Ishikawa (cell line): ENCODE measurements around the gene RHBDL3.

Experiments
- CEBPB ChIP-seq: IDR thresholded peaks from 2 replicates; pipeline ENCODE4 v1.6.1; 2012
- CREB1 ChIP-seq: IDR thresholded peaks from 2 replicates; pipeline ENCODE4 v1.6.1; 2012; ENCODE audit warnings: low read depth
- EGR1 ChIP-seq: IDR thresholded peaks from 2 replicates; pipeline ENCODE4 v1.6.1; 2012
- EP300 ChIP-seq: IDR thresholded peaks from 2 replicates; pipeline ENCODE4 v1.6.1; 2012; ENCODE audit warnings: borderline replicate concordance
- FOXM1 ChIP-seq: IDR thresholded peaks from 2 replicates; pipeline ENCODE4 v1.6.1; 2012; ENCODE audit warnings: low read depth, borderline replicate concordance
- NFIC ChIP-seq: IDR thresholded peaks from 2 replicates; pipeline ENCODE4 v1.6.1; 2012
- RAD21 ChIP-seq: IDR thresholded peaks from 2 replicates; pipeline ENCODE4 v1.6.1; 2012; ENCODE audit warnings: low read depth
- REST ChIP-seq: IDR thresholded peaks from 2 replicates; pipeline ENCODE4 v1.6.1; 2012; ENCODE audit warnings: low read depth, mild to moderate bottlenecking
- TAF1 ChIP-seq: IDR thresholded peaks from 2 replicates; pipeline ENCODE4 v1.6.1; 2012; ENCODE audit warnings: low read depth, mild to moderate bottlenecking
- TCF12 ChIP-seq: IDR thresholded peaks from 2 replicates; pipeline ENCODE4 v1.6.1; 2012; ENCODE audit warnings: low read depth
- TEAD4 ChIP-seq: IDR thresholded peaks from 2 replicates; pipeline ENCODE4 v1.6.1; 2012
- USF1 ChIP-seq: IDR thresholded peaks from 2 replicates; pipeline ENCODE4 v1.6.1; 2012
- YY1 ChIP-seq: IDR thresholded peaks from 2 replicates; pipeline ENCODE4 v1.6.1; 2012; ENCODE audit warnings: low read depth
- ZBTB7A ChIP-seq: IDR thresholded peaks from 2 replicates; pipeline ENCODE4 v1.6.1; 2012; ENCODE audit warnings: low read depth
- TF ChIP-seq, protein P1 (sequence below): IDR thresholded peaks from 2 replicates; pipeline ENCODE4 v1.6.1; 2012

Gene RHBDL3

DNA sequence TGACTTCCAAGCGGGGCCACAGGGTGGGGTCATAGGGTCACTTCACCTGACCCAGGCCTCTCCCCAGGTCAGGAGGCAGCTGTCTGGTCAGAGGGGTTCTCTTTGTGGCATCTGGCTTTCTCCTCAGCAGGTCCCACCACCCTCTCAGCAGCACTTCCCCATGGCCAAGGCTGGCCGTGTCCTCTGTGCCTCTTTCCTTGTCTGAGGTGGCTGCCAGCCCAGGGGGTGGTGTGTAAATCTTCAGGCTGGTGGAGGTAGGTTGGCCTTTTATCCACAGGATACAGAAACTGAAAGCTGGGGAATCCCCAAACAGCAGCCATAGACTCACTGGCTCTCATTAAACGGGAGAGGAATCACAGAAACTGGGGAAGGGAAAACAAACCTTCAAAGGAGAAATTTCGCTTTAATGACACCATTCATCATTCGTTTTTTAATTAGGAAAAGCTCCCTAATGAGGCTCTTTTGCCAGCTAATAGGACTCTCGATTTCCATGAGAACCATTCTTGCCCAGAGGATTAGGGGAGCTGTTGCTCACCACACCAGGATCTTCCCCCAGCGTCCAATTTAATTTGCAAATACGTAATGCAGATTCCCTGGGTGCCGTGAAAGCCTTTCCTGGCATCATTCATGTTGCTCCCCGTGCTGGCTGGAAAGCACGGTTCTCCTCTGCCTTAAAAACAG is 58.3 kb downstream of the RHBDL3 start:
- no peak for TF ChIP-seq EGR1
- TF ChIP-seq TCF12, result no peak
- no peak for TF ChIP-seq USF1
- TF ChIP-seq EP300, result no peak

- TF ChIP-seq, protein P1, sequence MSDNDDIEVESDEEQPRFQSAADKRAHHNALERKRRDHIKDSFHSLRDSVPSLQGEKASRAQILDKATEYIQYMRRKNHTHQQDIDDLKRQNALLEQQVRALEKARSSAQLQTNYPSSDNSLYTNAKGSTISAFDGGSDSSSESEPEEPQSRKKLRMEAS, result no peak
- TF ChIP-seq TCF12 (no peak), EP300 (no peak), TAF1 (no peak), ZBTB7A (no peak), YY1 (no peak), CEBPB (no peak)
Observed at GRCh38 chr17:32327911-32328310, 62.3 kb downstream of the RHBDL3 start.

DNA sequence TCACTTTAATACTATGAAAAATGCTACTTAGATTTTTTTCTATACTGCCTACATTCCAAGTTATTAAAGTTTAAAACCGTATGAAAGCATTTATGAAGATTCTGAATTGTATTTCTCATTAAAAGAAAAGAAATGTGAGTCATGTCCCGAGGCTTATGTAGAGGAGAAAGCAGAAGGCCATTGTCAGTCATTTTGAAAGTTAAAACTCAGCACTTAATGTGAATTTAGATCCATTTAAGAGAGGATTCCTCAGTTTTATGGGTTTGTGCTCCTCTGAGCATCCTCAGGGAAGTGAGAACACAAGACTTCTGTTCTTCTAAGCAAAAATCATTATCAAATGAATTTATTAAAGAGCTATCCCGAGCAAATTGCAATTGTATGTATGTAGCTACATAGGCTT is 64.5 kb downstream of the RHBDL3 start:
- TF ChIP-seq FOXM1, result no peak
- TF ChIP-seq USF1, result no peak
- TF ChIP-seq, protein P1, result no peak
- no peak for TF ChIP-seq YY1
- TF ChIP-seq TAF1, result no peak
- TF ChIP-seq NFIC, result no peak
- TF ChIP-seq TEAD4, result no peak
- no peak for TF ChIP-seq TCF12
- TF ChIP-seq CREB1, result no peak
- no peak for TF ChIP-seq CEBPB
- no peak for TF ChIP-seq RAD21
- no peak for TF ChIP-seq ZBTB7A
- TF ChIP-seq EP300, result no peak
- TF ChIP-seq EGR1, result no peak
- no peak for TF ChIP-seq REST

GRCh38 chr17:32331243-32332040 is 65.8 kb downstream of the RHBDL3 start:
- TF ChIP-seq CREB1 (no peak), EGR1 (no peak), YY1 (no peak), CEBPB (no peak), FOXM1 (no peak), USF1 (no peak), ZBTB7A (no peak), EP300 (no peak)
- TF ChIP-seq, protein P1, result no peak

GRCh38 chr17:32333187-32333586 is 67.6 kb downstream of the RHBDL3 start:
- TF ChIP-seq NFIC (peak; percentile 63), CREB1 (no peak), EGR1 (no peak), TAF1 (no peak), TEAD4 (no peak), TCF12 (no peak), REST (no peak)

DNA sequence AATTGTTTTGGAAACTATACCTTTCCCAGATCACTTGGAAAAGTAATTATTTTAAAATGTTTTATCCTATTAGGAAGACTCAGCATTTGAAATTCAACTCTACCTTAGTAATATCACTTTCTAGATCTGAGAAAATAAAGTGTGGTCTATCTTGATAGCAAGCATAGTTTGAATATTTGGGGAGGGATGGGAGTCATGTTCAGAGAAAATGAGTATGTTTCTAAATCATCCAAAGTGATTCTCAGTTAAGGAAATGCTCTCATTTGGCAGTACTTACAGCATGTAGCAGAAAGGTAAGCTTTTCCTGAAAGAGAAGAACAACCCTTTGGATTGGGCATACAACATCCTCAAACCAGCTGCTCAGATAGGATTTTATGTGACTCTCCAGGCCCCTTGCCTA is 69.4 kb downstream of the RHBDL3 start:
- TF ChIP-seq CREB1 (no peak), YY1 (no peak), TCF12 (no peak), USF1 (no peak), FOXM1 (no peak), NFIC (no peak), REST (no peak), ZBTB7A (no peak), RAD21 (no peak), TAF1 (no peak), CEBPB (no peak), EGR1 (no peak), EP300 (no peak), TEAD4 (no peak)
- TF ChIP-seq, protein P1, result no peak
